ENCODE results near the gene KLHL33.
A peak's percentile ranks its signal among the peaks of the same experiment; 100 is the strongest.

KLHL33 gene

DNA sequence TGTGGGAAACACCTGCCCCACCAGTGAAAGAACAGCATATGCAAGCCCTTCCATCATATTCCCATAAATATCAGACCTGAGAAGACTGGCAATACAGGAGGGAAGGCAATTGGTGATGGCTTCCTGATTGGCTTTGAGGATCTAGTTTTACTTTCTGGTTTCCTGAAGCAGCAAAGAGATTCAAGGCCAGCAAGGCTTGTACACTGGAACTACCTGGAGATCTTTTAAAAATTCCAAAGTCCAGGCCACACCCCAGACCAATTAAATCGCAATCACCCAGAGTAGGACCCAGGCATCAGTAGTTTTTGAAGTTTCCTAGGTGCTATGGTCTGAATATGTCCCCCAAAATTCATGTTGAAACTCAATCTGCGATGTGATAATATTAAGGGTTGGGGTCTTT is 19.7 kb downstream of the KLHL33 start:
- no peak for DNase-seq (ENCODE audit: low read depth)

DNA sequence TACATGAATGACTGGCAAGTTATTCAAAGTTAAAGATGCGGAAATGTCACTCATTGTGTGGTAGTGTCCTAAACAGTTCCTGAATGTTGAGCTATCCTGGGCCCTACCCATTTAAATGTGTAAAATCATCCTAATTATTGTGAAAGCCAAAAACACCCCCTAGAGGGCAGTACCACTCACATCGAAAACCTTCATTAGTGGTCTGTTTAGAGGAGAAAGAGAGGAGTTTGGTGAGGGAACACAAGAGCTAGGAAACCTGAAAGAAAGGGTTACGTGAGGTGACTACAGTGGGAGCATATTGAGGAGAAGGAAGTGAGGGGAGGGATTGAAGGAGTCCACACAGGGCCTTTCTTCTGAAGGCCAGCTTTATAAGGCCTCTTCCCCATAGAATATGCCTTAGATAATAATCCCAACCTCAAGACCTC is 20.2 kb downstream of the KLHL33 start:
- DNase-seq (ENCODE audit: low read depth) = peak; percentile 13

DNA sequence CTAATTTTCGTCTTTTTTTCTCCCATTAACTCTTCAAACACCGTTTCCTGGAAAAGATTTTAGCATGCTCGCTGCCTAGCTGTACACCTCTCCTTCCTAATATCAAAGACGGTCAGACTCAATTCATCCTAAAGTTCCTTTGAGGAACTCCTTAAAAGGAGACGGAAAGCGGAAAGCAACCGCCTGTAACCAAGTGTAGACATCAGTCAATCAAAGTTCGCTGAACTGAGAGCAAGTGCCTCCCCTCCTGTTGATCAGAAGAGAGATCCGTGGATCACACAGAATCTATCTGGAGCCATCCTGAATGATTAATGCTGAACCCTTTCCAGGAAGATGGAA is 22.3 kb downstream of the KLHL33 start:
- DNase-seq (ENCODE audit: low read depth) = no peak

DNA sequence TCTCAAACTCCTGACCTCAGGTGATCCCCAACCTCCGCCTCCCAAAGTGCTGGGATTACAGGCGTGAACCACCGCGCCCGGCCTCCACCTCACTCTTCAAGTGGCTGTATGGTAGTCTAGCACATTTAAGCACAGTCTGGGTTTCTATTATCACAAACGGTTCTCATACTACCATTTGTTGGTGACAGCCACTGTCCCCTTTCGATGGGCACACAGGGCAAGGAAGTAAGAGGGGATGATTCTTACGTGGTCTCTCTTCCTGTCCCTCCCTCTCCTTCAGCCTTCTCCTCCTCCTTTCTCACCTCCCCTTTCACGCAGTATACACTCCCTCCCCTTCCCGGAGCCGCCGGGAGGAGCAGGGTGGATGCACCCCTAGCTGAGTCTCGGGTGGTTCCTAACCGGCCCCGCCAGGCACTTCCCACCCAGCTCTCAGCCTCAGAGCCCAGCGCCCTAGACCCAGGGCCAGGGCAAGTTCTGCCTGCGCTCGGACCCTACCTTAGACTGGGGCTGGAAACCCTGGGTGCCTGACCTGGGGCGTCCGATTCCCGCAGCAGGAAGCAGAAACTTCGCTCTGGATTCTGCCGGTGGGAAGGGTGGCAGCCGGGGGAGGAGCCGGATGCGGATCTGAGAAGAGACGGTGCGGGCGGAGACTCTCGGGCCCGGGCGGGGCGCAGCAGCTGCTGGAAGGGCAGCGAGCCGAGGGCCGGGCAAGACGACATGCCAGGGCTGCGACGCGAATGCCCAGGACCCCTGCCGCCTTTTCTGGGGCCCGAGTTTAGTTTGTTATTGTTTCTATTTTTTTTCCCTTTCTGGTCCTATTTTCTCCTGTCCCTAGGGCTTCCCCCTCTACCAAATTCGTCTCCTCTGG is 22.9 kb downstream of the KLHL33 start, which contains the start of gene TEP1:
TEP1 (minus strand) TSS at position 626 of the 868 bp plus-strand sequence. CDS start 5,062 bp downstream, outside the sequence.
- peak; percentile 61 for DNase-seq (ENCODE audit: low read depth)

DNA sequence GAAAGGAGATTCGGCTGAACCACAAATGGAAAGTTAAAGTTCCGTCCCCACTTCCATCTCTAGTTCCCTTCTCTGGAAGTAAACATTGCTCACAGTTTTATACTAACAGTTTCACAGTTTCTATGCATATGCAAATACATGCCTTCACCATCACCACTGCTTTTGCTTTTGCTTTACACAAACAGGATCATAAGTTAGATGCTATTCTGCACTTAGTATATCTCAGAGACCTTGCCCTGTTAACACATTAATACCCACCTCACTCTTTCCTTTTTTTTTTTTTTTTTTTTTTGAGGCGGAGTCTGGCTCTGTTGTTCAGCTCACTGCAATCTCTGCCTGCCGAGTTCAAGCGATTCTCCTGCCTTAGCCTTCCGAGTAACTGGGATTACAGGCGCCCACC is 23.6 kb downstream of the KLHL33 start:
- no peak for DNase-seq (ENCODE audit: low read depth)

DNA sequence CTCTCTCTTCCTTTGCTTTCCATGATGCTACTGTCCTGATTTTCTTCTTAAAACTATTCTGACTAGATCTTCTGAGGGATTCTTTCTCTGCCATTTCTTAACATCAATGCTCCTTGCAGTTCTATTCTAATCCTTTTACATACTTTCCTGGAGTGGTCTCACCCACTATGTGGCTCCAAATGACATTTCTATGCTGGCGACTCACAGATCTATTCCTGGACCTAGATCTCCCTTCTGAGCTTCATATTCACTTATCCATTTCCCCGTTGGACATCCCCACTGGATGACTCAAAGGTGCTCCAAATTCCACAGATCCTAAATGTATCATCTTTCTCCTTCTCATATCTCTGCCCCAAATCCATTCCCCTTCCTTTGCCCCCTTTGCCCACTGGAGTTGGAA is 26.7 kb downstream of the KLHL33 start:
- no peak for DNase-seq (ENCODE audit: low read depth)

DNA sequence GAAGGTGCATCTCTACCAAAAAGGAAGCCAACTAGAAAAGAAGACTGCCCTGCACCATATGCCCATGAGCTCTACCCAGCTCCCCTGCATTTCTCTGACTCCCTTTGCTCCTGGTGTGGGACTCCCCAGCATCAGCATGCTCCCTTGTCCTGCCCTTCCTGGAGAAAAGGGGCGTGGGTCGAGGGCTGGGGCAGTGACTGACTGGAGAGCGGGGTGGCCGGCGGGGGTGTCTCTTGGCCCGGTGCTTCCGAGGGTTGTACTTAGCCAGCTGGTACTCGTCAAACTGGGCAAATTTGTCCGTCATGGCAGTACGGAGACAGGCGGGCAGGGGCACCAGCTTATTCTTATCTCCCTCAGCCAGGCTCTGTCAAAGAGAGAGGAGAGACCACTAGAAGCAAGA is 32.4 kb downstream of the KLHL33 start:
- DNase-seq (ENCODE audit: low read depth) = no peak

DNA sequence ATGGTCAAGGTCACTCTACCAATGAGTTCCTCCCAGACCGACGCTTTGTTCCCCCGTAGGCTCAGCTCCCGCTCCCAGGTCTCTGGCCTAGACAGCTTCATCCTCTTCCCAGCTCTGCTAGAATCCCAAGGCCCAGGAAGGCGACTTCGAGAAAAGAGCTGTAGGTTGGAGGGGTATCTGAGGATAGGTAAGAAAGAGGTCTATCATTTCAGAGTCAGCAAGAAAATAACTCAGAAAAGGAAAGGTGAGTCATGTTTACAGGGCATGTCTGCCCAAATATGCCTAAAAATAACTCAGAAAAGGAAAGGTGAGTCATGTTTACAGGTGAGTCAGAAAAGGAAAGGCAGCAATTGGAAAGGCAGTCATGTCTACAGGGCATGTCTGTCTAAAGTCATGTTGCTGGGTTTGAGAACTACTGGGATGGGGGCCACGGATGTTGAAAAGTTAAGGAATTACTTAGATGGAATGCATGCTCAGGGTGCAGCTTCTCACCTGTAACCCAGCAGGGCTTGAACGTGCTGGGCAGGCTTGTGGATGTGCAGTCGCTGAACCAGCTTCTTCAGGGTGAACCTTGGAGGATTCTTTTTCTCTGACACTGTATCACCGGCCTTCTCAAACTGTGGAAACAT is 34.9 kb downstream of the KLHL33 start:
- DNase-seq (ENCODE audit: low read depth) = no peak

DNA sequence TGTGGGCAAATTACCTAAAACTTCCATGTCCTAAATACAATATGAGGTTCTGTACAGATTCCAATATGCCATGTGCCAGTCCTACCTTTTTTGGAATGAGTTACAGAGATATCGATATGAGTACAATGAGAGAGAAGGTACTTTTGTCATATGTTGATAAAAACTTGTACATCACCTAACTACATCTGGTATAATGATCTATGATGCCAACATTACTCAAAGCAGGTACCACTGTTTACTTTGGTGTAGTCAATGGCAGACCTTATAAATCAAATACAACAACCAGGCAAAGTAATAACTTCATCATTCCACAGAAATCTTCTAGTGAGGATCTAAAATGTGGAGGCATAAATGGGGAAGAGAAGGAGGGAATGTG is 35.4 kb downstream of the KLHL33 start:
- DNase-seq (ENCODE audit: low read depth) = no peak

DNA sequence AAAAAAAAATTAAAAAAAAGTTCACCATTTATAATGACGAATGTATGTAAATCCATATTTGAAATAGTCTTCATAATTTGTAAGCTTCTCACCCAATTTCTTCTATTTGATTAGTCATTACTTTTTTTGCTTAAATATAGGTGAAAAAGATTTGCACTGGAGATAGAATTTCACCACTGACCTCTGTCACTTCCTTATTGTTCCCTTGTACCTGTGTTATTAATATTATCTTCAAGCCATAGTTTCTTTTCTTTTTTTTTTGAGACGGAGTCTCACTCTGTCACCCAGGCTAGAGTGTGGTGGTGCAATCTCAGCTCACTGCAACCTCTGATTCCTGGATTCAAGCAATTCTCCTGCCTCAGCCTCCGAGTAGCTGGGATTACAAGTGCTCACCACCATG is 38.5 kb downstream of the KLHL33 start:
- no peak for DNase-seq (ENCODE audit: low read depth)

DNA sequence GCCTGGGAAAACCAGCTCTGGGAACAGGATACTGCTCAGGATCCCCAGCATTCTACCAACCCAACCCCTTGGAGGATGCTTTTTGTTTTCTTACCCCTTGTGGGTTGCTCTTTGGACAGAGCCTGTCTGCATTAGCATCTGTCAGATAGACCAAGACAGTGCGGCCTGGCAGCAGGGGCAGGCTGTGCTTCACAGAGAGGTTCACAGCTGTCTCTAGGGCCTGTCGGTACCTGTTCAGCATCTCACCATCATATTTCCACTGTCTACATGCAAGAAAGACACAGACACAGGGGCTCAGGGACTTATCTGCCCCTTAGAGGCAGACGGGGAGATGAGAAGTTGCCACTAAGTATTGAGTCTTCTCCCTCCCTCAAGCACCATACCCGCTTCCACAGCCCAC is 44.5 kb downstream of the KLHL33 start:
- DNase-seq (ENCODE audit: low read depth) = no peak

DNA sequence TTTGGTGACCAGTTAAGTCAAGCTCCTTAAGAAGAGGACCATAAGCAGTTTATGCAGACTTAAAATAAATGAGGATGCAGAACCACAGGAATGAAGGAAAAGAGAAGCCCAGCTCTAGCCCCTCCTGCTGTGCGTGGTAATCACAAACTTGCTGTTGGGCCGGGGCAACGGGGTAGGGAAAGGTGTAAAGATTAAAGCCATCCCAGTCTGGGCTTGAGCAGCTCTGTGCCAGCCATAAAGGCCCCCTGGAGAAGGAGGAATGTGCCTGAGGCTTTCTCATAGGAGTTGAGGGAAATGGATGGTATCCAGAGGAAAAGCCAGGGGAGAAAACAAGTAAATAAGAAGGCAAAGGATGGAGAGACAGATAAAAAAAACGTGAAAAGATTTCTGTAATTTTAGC is 47.8 kb downstream of the KLHL33 start:
- no peak for DNase-seq (ENCODE audit: low read depth)

DNA sequence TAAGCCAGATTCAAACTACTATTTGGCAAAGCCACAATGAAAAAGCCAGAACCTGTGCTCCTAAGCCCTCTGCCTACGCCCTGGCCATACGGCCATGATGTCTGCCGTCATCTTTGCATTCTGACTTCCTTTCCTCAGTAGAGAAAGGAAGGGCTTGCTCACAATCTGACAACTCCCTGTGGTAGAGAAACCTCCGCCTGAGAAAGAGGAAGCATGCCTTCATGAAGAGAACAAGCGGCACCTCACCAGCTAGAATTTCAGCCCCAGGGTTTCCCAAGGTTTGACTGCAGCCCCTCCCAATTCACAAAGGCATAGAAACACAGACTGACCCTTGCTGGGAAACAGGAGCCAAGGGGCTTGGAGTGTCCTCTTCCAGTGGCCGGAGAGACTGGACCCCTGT is 48.4 kb downstream of the KLHL33 start:
- DNase-seq (ENCODE audit: low read depth) = no peak

DNA sequence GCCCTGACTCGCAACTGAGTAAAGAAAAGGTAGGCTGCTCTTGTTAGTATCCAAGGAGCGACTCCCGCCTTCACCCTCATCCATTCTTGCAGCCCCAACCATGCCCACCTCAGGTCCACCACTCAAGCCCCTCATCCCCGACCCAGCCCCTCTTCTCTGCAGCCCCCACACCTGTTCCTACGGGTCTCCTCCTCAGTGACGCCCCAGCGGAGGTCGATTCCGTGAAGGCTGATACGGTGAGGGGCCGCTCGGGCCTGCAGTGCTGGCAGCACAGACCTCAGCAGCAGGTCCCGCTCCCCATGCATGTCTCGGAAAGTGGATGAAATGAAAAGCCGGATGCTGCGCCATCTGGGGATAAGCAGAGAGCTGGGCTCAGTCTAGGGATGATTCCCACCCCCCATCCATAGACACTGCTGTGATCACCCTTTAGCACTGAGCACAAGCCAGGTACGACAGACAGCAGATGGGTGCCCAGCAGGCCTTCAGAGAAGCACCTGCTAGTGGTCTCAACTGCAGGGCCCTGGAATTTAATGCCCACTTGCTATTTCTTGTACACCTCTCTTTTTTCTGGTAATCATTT is 49.6 kb downstream of the KLHL33 start:
- DNase-seq (ENCODE audit: low read depth) = no peak

DNA sequence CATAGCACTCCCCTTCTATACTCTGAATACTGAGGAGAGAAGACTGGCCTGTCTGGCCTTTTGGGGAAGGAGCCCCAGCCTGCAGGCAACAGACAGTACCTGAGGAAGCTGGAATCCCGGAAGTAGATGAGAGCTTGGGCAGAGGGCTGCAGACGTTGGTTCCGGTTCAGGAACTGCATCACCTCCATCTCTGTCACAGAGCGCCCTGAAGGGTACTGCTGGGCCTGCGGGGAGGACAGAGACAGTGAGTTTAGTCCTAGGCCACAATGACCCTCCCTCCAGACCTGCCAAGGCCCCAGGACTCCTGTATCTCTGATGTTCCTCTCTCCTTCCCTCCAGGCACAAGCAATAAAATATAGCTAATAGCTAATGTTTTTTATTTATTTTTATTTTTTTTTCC is 51.1 kb downstream of the KLHL33 start:
- DNase-seq (ENCODE audit: low read depth) = no peak

DNA sequence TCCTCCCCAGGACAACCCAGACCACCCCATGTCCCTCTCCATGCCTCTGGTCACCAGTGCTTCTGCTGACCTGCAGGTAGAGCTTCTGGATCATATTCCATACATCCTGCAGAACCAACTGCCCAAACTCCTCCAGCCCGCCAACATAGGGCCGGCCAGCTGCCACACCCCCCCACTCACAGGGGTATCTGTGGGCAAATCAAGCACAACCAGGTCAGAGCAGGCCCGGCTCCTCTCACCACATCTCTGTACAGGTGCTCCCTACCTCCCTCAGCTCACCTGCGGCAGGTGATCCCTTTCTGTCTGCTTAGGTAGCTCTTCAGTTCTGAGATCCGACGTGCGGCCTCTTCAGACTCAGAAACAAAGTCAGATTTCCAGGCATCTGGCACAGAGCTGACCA is 51.6 kb downstream of the KLHL33 start:
- DNase-seq (ENCODE audit: low read depth) = no peak

DNA sequence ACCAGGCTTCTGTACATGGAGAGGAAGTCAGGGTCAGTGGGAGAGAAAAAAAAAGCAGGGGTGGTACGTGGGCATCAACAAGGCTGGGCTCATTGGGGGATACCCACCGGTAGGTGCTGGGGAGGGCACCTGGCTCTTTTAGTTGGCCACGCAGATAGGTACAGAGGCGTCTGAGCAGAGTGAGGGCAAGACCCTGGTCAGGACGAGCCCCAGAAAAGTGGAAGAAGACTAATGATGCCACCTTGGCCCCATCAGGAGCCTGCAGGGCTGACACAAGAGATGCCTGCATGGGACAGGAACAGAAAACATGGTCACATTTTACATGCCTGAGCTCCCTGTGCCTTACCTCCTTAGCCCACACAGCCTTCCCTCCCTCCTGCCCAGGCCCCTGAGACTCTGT is 52.3 kb downstream of the KLHL33 start:
- no peak for DNase-seq (ENCODE audit: low read depth)

DNA sequence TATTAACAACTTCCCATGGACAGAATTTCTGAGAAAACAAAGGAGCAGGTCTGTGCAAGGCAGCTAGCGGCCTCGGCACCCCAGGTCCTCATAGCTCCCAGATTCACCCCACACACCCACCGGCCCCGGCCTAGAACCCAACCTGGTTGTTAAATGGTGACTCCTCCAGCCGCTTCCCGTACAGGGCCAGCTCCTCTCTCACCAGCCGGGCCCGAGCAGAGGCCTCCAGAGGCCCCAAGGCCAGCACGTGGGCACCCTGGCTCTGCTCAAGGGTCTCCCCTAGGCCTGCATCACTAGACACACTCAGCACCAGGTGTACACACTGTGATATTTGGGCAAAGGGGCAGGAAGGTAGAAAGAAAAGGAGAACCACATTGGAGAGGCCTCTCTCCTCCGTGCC is 52.9 kb downstream of the KLHL33 start:
- DNase-seq (ENCODE audit: low read depth) = no peak

DNA sequence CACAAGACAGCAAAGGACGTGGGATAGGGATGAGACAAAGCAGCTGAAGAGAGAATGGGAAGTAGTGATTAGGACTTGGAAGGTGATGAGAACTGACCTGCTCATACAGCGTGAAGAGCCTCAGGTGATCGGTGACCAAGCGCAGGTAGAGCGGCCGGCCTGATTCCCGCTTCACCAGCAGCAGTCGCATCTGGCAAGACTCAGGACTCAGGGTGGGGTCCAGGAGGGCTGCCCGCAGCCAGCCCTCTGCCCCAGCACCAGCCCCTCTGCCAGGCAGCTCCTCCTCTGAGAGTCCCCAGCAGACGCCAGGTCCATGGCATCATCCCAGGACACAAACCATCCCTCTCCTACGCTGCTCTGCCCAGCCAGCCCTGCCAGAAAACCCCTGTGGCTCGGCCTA is 53.4 kb downstream of the KLHL33 start:
- no peak for DNase-seq (ENCODE audit: low read depth)

DNA sequence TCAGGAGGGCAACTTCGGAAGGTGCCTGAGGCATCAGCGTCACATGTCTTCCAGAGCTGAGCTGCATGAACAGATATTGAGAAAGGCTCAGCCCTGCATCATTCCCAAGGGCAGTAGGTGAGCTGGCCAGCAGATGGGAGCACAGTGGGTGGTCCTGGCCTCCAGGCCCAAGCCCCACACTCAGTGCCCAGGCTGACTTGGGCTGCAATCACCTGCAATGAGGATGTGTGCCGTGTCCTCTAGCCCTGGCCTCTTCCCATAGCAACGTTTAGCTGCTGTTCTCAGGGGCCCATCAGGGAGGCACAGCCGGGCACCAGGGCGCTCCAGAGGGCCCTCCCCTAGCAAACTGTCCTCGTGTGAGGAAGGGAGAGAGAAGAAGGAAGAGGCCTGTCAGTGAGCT is 54.6 kb downstream of the KLHL33 start:
- no peak for DNase-seq (ENCODE audit: low read depth)

DNA sequence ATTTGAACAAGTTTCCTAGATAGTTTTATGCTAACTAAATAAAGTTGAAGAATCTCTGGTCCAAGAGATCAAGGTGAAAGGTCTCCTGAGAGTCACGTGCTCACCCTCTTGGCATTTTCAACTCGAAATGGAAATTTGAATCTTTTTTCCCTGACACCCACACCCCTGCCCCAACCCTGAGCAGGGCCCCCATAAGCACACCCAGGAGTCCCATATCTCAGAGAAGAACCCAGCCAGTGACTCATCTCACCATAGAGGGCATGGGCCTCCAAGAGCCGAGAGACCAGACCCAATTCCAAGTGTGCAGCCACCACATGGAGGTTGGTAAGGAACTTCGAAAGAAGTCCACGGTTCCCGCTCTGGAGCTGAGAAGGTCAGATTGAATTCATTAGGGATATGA is 55.3 kb downstream of the KLHL33 start:
- no peak for DNase-seq (ENCODE audit: low read depth)

DNA sequence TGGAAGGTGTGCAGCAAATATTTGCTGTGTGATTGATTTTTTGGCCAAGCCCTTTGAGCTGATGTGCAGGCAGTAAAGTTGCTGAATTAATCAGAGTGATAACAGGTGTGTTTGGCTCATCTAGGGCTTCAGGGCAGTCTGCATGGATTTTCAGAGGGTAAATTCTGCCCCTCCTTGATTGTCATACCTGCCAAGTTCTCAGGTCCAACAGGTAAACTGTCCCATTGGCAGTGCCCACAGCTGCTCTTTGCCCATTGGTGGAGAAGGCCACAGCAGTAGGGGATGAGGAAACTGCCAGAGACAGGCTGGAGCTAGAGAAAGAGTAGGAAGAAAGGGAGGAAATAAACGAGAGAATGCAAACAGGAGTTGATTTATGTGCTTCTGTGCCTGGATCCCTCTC is 56.2 kb downstream of the KLHL33 start:
- no peak for DNase-seq (ENCODE audit: low read depth)

DNA sequence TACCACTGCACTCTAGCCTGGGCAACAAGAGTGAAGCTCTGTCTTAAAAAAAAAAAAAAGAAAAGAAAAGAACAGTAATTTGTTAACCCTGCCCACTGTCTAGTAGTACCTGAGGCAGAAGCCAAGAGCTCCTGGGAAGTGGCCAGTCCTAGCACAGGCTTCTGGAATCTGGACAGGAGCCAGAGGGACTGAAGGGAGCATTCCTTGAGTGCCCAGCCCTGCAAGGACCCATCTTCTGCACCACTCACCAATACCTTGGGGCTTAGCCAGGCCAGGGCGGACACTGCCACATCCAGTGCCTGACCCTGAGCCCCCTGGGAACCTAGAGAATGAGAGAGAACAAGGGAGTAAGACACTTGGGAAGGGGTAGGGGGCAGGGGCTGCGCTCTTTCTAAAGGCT is 58.8 kb downstream of the KLHL33 start:
- no peak for DNase-seq (ENCODE audit: low read depth)

Measured in stimulated activated CD8-positive, alpha-beta memory T cell treated with anti-CD3 and anti-CD28 coated beads, Interleukin-12 subunit alpha, Interleukin-12 subunit beta, amount 100 ng/mL, for 1 hour (primary cell).